ENCODE results near the gene IKZF3.
"Not testable (repeated sequence)": the region's sequence is repeated elsewhere in the genome, so short reads cannot be mapped to it uniquely, and the experiment has no call there.

Gene IKZF3

GRCh38 chr17:39714234-39714633 lies 149.9 kb downstream of the IKZF3 start:
- no peak for DNase-seq

GRCh38 chr17:39711851-39712250 lies 152.3 kb downstream of the IKZF3 start:
- DNase-seq: no peak

GRCh38 chr17:39711071-39711470 lies 153.0 kb downstream of the IKZF3 start:
- not testable (repeated sequence) for DNase-seq

DNA sequence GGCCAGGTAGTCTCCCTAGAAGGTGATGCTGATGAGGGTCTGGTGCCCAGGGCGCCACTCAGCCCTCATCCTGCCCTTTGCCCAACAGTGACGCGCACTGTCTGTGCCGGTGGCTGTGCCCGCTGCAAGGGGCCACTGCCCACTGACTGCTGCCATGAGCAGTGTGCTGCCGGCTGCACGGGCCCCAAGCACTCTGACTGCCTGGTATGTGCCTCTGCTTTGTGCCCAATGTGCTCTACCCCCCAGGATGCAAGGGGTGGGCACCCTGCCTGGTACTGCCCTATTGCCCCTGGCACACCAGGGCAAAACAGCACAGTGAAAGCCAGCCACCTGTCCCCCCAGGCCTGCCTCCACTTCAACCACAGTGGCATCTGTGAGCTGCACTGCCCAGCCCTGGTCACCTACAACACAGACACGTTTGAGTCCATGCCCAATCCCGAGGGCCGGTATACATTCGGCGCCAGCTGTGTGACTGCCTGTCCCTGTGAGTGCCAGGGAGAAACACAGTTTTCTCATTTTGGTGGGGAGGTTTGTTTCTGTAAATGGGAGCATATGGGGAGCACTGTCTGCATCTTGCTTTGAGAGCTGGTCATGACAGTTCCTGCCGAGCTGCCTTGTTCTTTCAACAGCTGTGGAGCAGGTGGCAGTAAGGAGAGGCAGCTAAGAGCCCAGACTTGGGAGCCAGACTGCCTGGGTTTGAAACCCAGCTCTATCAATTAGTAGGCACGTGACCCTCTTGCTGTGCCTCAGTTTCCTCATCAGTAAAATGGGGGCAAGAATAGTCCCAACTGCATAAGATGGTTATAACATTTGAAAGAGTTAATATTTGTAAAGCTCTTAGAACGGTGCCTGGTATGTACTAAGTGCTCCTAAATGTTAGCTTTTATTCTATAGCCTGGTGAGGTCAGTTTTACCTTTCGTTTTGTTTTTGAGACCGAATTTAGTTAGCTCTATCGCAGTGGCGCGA lies 153.8 kb downstream of the IKZF3 start:
- no peak for DNase-seq

- DNase-seq: no peak
These were observed 154.7 kb downstream of the IKZF3 start for GRCh38 chr17:39709319-39709997.
